Measurements from ENCODE around the gene MICAL2.

Gene MICAL2

GRCh38 chr11:12137938-12138731 is 27.7 kb downstream of the MICAL2 start (continued):
- TF ChIP-seq PATZ1 (tag by site-specific recombination; IDR thresholded peaks at IDR 0.05): no peak
- TF ChIP-seq ZNF37A (tag by site-specific recombination; IDR thresholded peaks at IDR 0.05): no peak
- no peak for TF ChIP-seq ZNF626 (tag by site-specific recombination; IDR thresholded peaks at IDR 0.05)
- TF ChIP-seq SP7 (tag by site-specific recombination; IDR thresholded peaks at IDR 0.05): peak; percentile 63
- TF ChIP-seq ZNF335 (tag by site-specific recombination; conservative IDR thresholded peaks at IDR 0.05): peak; percentile 40; the same call in 1 of the 2 replicates
- TF ChIP-seq ZNF416 (tag by site-specific recombination; IDR thresholded peaks at IDR 0.05): no peak
- TF ChIP-seq ZNF488 (tag by site-specific recombination; IDR thresholded peaks at IDR 0.05): no peak
- TF ChIP-seq ZNF175 (tag by site-specific recombination; IDR thresholded peaks at IDR 0.05): no peak
- TF ChIP-seq ZNF747 (tag by site-specific recombination; IDR thresholded peaks at IDR 0.05): no peak

GRCh38 chr11:12139144-12139881 is 28.9 kb downstream of the MICAL2 start:
- ChIA-PET POLR2A (no interaction called here), CTCF (no interaction called here)
- H3K27ac ChIP-seq (ENCODE audit: extremely low read depth, low read depth, low read length): no peak overlapping the region

GRCh38 chr11:12140186-12140793 is 29.9 kb downstream of the MICAL2 start:
- CTCF ChIA-PET: interaction anchor here (0.7 kb wide), 1 partner anchor 149 kb away, joined by 3 read pairs; no protein-coding TSS in a partner anchor
- no peak overlapping the region for H3K27ac ChIP-seq (ENCODE audit: extremely low read depth, low read depth, low read length)
- TF ChIP-seq ZNF280C (tag by site-specific recombination; IDR thresholded peaks at IDR 0.05) (no peak), ZNF791 (tag by site-specific recombination; IDR thresholded peaks at IDR 0.05) (no peak), ZBTB10 (tag by site-specific recombination; IDR thresholded peaks at IDR 0.05) (no peak), PATZ1 (tag by site-specific recombination; IDR thresholded peaks at IDR 0.05) (no peak), ZNF239 (tag by site-specific recombination; IDR thresholded peaks at IDR 0.05) (no peak), YY2 (tag by site-specific recombination; IDR thresholded peaks at IDR 0.05) (no peak), ZNF391 (tag by site-specific recombination; IDR thresholded peaks at IDR 0.05; ENCODE audit: borderline replicate concordance, low read depth) (no peak), ZNF24 (tag by site-specific recombination; IDR thresholded peaks at IDR 0.05) (no peak), ZNF416 (tag by site-specific recombination; IDR thresholded peaks at IDR 0.05) (no peak), ZNF521 (tag by site-specific recombination; IDR thresholded peaks at IDR 0.05) (no peak)

More at GRCh38 chr11:12139144-12139881, 28.9 kb downstream of the MICAL2 start:
- Histone ChIP-seq H3K4me1 (ENCODE audit: control insufficient read depth, insufficient read depth, low read length) (no peaks in the 10 kb centered on the region; the same call in 1 of the 2 replicates), H3K4me3 (ENCODE audit: low read depth, low read length) (no peak overlapping the region), H3K36me3 (ENCODE audit: control insufficient read depth in 2 of 2, insufficient read depth in 1 of 2, low read length in 2 of 2) (no peaks in the 10 kb centered on the region), H3K9me3 (ENCODE audit: control insufficient read depth, insufficient read depth, low read depth, low read length) (no peaks in the 10 kb centered on the region)
- TF ChIP-seq KLF10 (tag by site-specific recombination; IDR thresholded peaks at IDR 0.05) (no peak), EGR2 (tag by site-specific recombination; IDR thresholded peaks at IDR 0.05; ENCODE audit: low read depth) (0 out of 2 replicates have a peak, but pooled peaks have one; percentile 7)

More at GRCh38 chr11:12140186-12140793, 29.9 kb downstream of the MICAL2 start:
- Histone ChIP-seq H3K4me1 (ENCODE audit: control insufficient read depth, insufficient read depth, low read length) (no peaks in the 10 kb centered on the region; the same call in 1 of the 2 replicates), H3K9me3 (ENCODE audit: control insufficient read depth, insufficient read depth, low read depth, low read length) (no peaks in the 10 kb centered on the region), H3K36me3 (ENCODE audit: control insufficient read depth in 2 of 2, insufficient read depth in 1 of 2, low read length in 2 of 2) (no peaks in the 10 kb centered on the region), H3K4me3 (ENCODE audit: low read depth, low read length) (no peak overlapping the region)
- POLR2A ChIA-PET: interaction anchor here (0.6 to 0.7 kb wide), 3 partner anchors 23 to 42 kb away, joined by 3 to 5 read pairs (median 5); no protein-coding TSS in a partner anchor

Data from HEK293 (cell line).